Central memory CD8-positive, alpha-beta T cell (primary cell): ENCODE results near the gene CPA4.

Source experiments
- ATAC-seq: fragments of 150-1000 bp; cut with Tn5 transposase; replicated peaks from 2 replicates; pipeline ENCODE4 v1.10.0; 2022; ENCODE audit warnings: mild to moderate bottlenecking, moderate FRiP score, moderate number of reproducible peaks; ENCODE audit not compliant: poor library complexity, severe bottlenecking; ENCODE audit errors: extremely low read depth
- DNase-seq, 2 donors: peaks; one replicate each; pipeline ENCODE4 v3.0.0; 2021; ENCODE audit warnings: low spot score in 2 of 2
- H3K27ac Mint-ChIP-seq: one replicate; pipeline ENCODE4 v1.8.0; 2022; ENCODE audit warnings: low read depth, mild to moderate bottlenecking, moderate library complexity, mixed read lengths
- H3K27me3 Mint-ChIP-seq: one replicate; pipeline ENCODE4 v1.8.0; 2022; ENCODE audit warnings: mixed read lengths
- H3K36me3 Mint-ChIP-seq: one replicate; pipeline ENCODE4 v1.8.0; 2022; ENCODE audit warnings: mild to moderate bottlenecking, moderate library complexity, mixed read lengths; ENCODE audit not compliant: insufficient read depth
- H3K4me1 Mint-ChIP-seq: one replicate; pipeline ENCODE4 v1.8.0; 2022; ENCODE audit warnings: mixed read lengths
- H3K4me3 Mint-ChIP-seq: one replicate; pipeline ENCODE4 v1.8.0; 2022; ENCODE audit warnings: mild to moderate bottlenecking, moderate library complexity, mixed read lengths
- H3K9me3 Mint-ChIP-seq: one replicate; pipeline ENCODE4 v1.8.0; 2022; ENCODE audit warnings: mixed read lengths

The CPA4 gene

DNA sequence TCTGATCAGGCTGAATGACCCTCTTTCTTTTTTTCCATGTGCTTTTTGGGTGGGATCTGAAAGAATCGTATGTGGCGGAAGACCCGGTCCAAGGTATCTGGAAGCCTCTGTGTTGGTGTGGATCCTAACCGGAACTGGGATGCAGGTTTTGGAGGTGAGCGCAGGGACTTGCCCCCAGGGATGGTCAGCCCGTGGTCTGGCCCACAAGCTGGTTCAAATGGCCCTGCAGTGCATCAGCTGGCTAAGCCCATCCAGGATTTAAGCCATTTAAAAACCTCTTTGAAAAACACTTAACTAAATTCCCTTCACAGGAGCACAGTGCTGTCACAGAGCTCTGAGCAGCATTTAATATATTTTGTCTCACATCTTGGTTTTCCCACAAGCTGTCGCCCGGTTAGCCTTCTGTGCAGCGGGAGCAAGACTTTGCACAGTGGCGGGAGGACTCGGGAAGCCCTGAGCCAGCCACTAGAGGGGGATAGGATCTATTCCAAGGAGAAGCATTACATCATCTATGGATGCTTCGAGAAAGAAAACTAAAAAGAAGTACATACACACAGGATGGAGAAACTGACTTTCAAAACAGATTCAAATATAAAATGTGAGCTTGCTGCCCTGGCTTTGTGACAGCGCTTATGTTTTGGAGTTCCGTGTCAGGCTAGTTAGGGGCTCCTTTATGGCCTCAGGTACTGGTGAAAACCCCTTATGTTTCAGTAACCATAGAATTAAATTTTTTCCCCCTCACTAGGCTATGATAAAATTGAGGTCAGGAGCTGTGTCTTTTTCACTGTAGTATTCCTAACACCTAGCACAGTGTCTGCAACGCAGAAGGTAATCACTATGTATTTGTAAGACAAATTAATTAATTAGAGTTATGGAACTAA is 15.0 kb upstream of the CPA4 start:
- ATAC-seq = no peak
- H3K4me1 Mint-ChIP-seq = no peaks in the 10 kb centered on the region
- peaks cover 66% of the 10 kb centered on the region for H3K27me3 Mint-ChIP-seq
- H3K27ac Mint-ChIP-seq = no peak overlapping the region
- DNase-seq = no peak
- no peaks in the 10 kb centered on the region for H3K36me3 Mint-ChIP-seq
- H3K4me3 Mint-ChIP-seq = no peak overlapping the region
- H3K9me3 Mint-ChIP-seq = no peaks in the 10 kb centered on the region

DNA sequence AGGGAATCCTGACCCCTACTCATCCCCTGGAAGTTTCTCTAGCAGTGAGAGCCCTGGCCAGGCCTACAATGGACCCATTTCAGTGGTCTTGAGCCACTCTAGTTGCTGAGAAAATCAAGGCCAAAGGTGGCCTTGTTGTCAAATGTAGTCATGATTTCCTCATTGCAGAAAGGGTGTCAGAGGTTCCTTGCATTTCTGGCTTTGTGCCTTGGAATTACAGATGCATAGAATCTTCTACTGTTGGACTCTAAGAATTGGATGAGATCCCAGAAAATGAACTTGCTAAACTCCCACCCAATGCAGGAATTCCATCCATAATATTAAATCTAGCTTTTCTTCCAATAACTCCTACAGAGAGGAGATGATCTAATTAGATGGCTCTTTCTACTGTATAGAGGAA is 14.1 kb upstream of the CPA4 start:
- Mint-ChIP-seq H3K9me3 (no peaks in the 10 kb centered on the region), H3K27ac (no peak overlapping the region), H3K36me3 (no peaks in the 10 kb centered on the region), H3K4me3 (no peak overlapping the region), H3K27me3 (peaks cover 66% of the 10 kb centered on the region), H3K4me1 (no peaks in the 10 kb centered on the region)
- DNase-seq = no peak
- no peak for ATAC-seq

DNA sequence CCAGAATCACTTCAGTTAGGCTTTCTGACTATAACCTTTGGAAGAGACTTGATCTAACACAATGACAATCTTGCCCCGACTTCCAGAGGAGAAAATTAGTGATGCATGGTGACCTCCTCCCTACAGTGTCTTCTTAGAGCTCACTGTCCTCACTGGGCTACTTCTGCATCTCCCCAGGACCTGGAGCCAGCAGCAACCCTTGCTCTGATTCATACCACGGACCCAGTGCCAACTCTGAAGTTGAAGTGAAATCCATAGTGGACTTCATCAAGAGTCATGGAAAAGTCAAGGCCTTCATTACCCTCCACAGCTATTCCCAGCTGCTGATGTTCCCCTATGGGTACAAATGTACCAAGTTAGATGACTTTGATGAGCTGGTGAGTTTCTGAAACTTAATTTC is 13.7 kb upstream of the CPA4 start:
- H3K36me3 Mint-ChIP-seq = no peaks in the 10 kb centered on the region
- no peak overlapping the region for H3K4me3 Mint-ChIP-seq
- H3K27ac Mint-ChIP-seq = no peak overlapping the region
- no peaks in the 10 kb centered on the region for H3K4me1 Mint-ChIP-seq
- ATAC-seq = no peak
- DNase-seq = no peak
- peaks cover 66% of the 10 kb centered on the region for H3K27me3 Mint-ChIP-seq
- H3K9me3 Mint-ChIP-seq = no peaks in the 10 kb centered on the region

GRCh38 chr7:130279906-130280305 is 13.1 kb upstream of the CPA4 start:
- no peak overlapping the region for H3K4me3 Mint-ChIP-seq
- no peak for DNase-seq
- H3K27me3 Mint-ChIP-seq = peaks cover 66% of the 10 kb centered on the region
- no peak for ATAC-seq
- no peaks in the 10 kb centered on the region for H3K4me1 Mint-ChIP-seq
- no peak overlapping the region for H3K27ac Mint-ChIP-seq
- H3K36me3 Mint-ChIP-seq = no peaks in the 10 kb centered on the region
- no peaks in the 10 kb centered on the region for H3K9me3 Mint-ChIP-seq

- Mint-ChIP-seq H3K4me3 (no peak overlapping the region), H3K36me3 (no peaks in the 10 kb centered on the region), H3K27me3 (peaks cover 57% of the 10 kb centered on the region), H3K4me1 (no peaks in the 10 kb centered on the region), H3K9me3 (no peaks in the 10 kb centered on the region), H3K27ac (no peak overlapping the region)
- DNase-seq (no peak), ATAC-seq (no peak)
These were observed 11.7 kb upstream of the CPA4 start for GRCh38 chr7:130281260-130281659.

- H3K27ac Mint-ChIP-seq = no peak overlapping the region
- ATAC-seq (no peak), DNase-seq (no peak)
- no peaks in the 10 kb centered on the region for H3K9me3 Mint-ChIP-seq
- peaks cover 32% of the 10 kb centered on the region for H3K27me3 Mint-ChIP-seq
- peaks cover 2% of the 10 kb centered on the region for H3K36me3 Mint-ChIP-seq
- no peaks in the 10 kb centered on the region for H3K4me1 Mint-ChIP-seq
- no peak overlapping the region for H3K4me3 Mint-ChIP-seq
These were observed 6.1 kb upstream of the CPA4 start for GRCh38 chr7:130286881-130287280.

DNA sequence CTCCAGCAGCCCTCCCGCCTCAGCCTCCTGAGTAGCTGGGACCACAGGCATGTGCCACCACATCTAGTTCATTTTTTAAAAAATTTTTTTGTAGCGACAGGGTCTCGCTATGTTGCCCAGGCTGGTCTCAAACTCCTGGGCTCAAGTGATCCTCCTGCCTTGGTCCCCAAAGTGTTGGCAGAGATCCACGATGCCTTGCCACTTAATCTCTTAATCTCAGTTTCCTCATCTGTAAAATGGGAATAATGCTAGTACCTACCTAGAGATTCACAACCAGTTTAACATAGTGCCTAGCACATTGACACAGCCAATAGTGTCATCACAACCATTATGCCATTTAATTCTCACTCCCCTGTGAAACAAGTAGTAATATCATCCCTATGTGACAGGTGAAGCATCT is 4.8 kb upstream of the CPA4 start:
- Mint-ChIP-seq H3K9me3 (no peaks in the 10 kb centered on the region), H3K27me3 (peaks cover 23% of the 10 kb centered on the region), H3K4me1 (no peaks in the 10 kb centered on the region), H3K4me3 (no peak overlapping the region), H3K27ac (no peak overlapping the region), H3K36me3 (peaks cover 2% of the 10 kb centered on the region)
- no peak for ATAC-seq
- no peak for DNase-seq

GRCh38 chr7:130288829-130289228 is 4.1 kb upstream of the CPA4 start:
- ATAC-seq = no peak
- no peak for DNase-seq
- H3K4me3 Mint-ChIP-seq = no peak overlapping the region
- peaks cover 2% of the 10 kb centered on the region for H3K36me3 Mint-ChIP-seq
- H3K27me3 Mint-ChIP-seq = peaks cover 16% of the 10 kb centered on the region
- no peaks in the 10 kb centered on the region for H3K4me1 Mint-ChIP-seq
- no peak overlapping the region for H3K27ac Mint-ChIP-seq
- no peaks in the 10 kb centered on the region for H3K9me3 Mint-ChIP-seq

- H3K27ac Mint-ChIP-seq = no peak overlapping the region
- ATAC-seq = no peak
These were observed 3.5 kb upstream of the CPA4 start for GRCh38 chr7:130289478-130289877.

GRCh38 chr7:130290745-130291144 is 2.2 kb upstream of the CPA4 start:
- Mint-ChIP-seq H3K36me3 (peaks cover 2% of the 10 kb centered on the region), H3K4me3 (no peak overlapping the region), H3K27ac (no peak overlapping the region), H3K9me3 (no peaks in the 10 kb centered on the region), H3K4me1 (no peaks in the 10 kb centered on the region), H3K27me3 (no peaks in the 10 kb centered on the region)
- no peak for ATAC-seq
- no peak for DNase-seq

More at GRCh38 chr7:130289478-130289877, 3.5 kb upstream of the CPA4 start:
- H3K27me3 Mint-ChIP-seq = peaks cover 10% of the 10 kb centered on the region
- no peaks in the 10 kb centered on the region for H3K4me1 Mint-ChIP-seq
- no peak for DNase-seq
- peaks cover 2% of the 10 kb centered on the region for H3K36me3 Mint-ChIP-seq
- H3K4me3 Mint-ChIP-seq = no peak overlapping the region
- H3K9me3 Mint-ChIP-seq = no peaks in the 10 kb centered on the region

- Mint-ChIP-seq H3K36me3 (peaks cover 2% of the 10 kb centered on the region), H3K4me1 (no peaks in the 10 kb centered on the region), H3K27ac (no peak overlapping the region), H3K4me3 (no peak overlapping the region), H3K9me3 (no peaks in the 10 kb centered on the region), H3K27me3 (peaks cover 6% of the 10 kb centered on the region)
- DNase-seq (no peak), ATAC-seq (no peak)
These were observed 560 bp downstream of the CPA4 start for GRCh38 chr7:130293521-130293920.

- H3K4me1 Mint-ChIP-seq = no peaks in the 10 kb centered on the region
- peaks cover 14% of the 10 kb centered on the region for H3K27me3 Mint-ChIP-seq
- no peak for DNase-seq
- ATAC-seq = no peak
- no peaks in the 10 kb centered on the region for H3K9me3 Mint-ChIP-seq
- H3K27ac Mint-ChIP-seq = no peak overlapping the region
- peaks cover 2% of the 10 kb centered on the region for H3K36me3 Mint-ChIP-seq
- no peak overlapping the region for H3K4me3 Mint-ChIP-seq
These were observed 1.4 kb downstream of the CPA4 start for GRCh38 chr7:130294314-130294713.

DNA sequence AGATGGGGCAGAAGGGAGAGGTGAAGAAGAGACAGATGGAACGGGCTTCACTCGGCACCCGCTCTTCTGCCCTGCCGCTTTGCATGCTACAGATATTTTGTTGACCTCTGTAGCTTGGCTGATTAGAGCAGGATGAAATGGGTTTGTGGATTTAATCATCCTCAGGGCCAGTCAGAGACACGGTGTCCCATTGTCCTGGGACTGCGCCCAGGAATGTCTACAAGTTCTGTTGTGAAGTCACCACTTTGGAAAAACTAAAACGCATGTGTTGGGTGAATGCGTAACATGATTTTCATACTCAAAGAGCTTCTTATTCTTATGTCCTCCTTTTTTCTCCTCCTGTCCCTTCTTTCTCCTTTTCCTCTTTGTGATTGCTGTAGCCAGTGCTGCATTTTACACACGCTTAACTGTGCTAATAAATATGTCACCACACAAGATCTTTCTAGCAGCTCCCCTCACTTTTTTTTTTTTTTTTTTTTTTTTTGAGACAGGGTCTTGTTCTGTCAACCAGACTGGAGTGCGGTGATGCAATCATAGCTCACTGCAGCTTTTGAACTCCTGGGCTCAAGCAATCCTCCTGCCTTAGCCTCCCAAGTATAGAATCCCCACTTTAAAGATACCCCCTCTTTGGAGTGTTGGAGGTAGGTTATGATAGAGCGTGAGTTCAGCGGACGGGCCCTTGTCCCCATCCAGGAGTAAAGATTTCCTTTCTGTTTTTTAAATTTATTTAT is 3.4 kb downstream of the CPA4 start:
- H3K4me1 Mint-ChIP-seq = no peaks in the 10 kb centered on the region
- no peak overlapping the region for H3K4me3 Mint-ChIP-seq
- H3K36me3 Mint-ChIP-seq = peaks cover 2% of the 10 kb centered on the region
- H3K27ac Mint-ChIP-seq = no peak overlapping the region
- DNase-seq (no peak), ATAC-seq (no peak)
- H3K27me3 Mint-ChIP-seq = peaks cover 34% of the 10 kb centered on the region
- no peaks in the 10 kb centered on the region for H3K9me3 Mint-ChIP-seq
